GF-D8 (cell line): ENCODE measurements around the gene GPHB5.
"Not testable (repeated sequence)": the region's sequence is repeated elsewhere in the genome, so short reads cannot be mapped to it uniquely, and the experiment has no call there.

Experiments used
- DNase-seq: peaks from one replicate; lab custom pipeline; 2025; lab: John Stamatoyannopoulos, UW

Gene GPHB5, protein sequence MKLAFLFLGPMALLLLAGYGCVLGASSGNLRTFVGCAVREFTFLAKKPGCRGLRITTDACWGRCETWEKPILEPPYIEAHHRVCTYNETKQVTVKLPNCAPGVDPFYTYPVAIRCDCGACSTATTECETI

DNA sequence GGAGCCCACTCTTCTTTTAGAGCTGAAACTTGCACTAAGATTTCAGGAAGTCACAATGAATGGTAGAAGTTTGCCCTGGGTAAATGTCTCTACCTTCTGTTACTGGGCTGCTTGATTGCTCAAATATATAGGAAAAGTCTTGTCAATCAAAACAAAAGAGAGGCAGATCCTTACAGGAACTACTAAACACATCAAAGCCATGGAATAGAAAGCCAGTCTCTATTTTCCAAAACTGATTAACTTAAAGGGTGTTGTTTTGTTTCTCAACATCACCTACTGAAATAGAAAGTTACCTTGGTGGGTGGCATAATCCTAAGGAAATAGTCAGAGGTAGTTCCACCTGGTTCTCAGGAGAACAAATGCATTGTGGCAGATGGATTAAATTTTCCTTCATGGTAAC, at the start of gene GPHB5:
Gene GPHB5, minus strand, starts transcription at position 101 of the 400 bp plus-strand sequence. CDS start 1,086 bp downstream, outside the sequence.
- DNase-seq, result no peak

DNA sequence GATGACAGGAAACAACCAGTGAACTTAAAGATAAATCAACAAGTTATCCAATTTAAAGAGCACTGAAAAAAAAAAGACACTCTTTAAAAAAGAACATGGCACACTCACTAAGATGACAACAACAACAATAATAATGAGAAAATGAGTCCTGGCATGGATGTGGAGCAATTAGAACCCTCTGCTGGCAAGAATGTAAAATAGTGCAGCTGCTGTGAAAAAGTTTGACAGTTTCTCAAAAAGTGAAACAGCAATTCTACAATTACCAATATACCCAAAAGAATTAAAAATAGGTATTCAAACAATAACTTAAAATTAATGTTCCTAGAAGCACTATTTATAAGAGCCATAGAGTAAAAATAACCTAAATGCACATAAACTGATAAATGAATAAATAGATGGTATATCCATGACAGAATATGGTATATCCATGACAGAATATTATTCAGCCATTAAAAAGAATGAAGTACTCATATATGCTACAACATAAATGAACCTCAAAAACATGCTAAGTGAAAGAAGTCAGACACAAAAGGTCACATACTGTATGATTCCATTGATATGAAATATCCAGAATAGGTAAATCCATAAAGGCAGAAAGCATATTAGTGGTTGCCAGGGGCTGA, 49.1 kb upstream of the GPHB5 start:
- no peak for DNase-seq

DNA sequence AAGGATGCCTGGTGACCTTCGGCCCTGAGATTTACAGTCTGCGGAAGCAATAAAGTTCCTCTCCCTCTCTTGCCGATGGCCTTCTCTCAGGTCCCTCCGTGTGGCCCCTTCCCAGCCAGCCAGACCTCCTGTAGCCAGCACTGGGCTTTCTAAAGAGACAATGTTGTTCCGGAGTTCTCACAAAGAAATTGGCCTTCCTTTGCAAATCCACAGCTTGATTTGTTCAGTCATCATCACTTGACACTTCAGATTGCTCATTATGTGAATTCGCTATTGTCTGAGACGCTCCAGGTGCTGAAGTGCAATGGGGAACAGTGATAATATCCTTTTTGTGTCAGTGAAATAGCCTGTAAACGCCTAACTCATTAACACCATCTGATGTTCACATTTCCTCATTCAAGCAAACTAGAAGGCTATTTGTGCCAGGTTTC, 43.7 kb upstream of the GPHB5 start:
- DNase-seq, result no peak

DNA sequence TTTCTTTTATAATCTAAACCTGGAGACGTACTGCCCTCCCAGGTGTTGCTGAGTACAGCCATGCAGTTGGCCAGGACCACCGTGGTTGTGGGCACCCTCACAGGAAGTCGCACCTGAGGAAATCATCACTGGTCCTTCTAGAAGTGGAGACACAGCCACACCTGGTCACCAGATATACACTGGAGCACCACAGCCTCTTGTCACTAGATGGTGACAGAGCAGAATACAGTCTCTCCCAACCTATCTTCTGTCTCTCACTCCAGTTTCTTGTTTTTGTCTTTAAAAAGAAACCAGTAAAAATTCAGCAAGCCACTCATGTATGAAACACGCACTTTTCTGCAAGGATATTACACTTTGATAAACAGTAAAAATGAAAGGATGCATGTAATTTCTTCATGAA, 43.1 kb upstream of the GPHB5 start:
- DNase-seq, result no peak

DNA sequence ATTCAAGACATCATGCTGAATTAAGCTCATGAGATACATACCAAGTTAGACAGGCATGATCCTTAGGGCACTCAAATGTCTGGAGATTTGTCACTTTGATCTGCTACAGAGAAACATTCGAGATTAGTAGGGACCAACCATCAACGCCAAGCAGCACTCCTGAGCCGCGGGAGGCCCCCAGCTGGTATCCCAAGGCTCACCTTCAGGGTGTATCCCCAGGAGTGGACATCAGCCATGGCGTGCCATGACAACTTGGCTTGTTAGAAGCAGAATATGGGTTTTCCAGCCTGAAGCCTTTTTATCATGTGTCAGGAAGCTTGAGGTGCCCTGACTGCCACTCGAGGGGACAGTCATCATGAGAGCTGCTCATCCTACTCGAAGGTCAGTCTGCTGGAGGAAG, 39.1 kb upstream of the GPHB5 start:
- DNase-seq, result no peak

DNA sequence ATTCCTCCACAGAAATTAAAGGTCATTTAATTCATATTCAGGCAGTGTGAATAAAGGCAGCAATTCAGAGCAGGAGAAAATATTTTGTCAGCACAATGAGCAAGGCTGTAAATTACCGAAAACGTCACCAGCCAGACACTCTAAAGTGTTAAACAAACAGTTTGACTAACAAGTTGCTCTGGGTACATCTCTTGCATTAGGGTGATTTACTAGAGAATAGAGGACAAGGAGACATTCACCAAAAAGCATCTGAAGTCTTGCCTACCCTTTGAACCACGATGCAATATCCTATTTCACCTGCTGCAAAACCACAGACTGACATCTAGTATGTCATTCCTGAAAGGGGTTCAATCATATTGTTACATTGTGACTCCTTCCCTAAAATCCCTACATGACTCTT, 27.1 kb upstream of the GPHB5 start:
- DNase-seq, result no peak

DNA sequence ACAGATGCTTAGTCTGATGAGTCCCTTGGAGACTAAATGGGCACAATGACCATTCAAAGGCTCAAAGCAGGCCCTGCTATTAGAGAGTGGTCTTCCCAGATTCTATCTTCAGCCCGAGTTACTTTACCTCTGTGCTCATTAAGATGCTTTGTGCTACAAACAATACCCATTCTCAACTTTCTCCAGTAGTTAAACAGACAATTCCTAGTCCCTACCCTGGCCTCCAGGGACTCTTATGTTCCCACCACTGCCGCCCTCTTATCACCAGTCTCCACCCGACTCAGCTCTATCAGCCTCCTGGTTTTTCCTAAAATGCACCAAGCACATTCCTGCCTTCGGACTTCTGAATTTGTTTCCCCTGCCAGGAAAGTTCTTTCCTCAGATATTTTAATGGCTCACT, 25.6 kb upstream of the GPHB5 start:
- DNase-seq, result no peak

DNA sequence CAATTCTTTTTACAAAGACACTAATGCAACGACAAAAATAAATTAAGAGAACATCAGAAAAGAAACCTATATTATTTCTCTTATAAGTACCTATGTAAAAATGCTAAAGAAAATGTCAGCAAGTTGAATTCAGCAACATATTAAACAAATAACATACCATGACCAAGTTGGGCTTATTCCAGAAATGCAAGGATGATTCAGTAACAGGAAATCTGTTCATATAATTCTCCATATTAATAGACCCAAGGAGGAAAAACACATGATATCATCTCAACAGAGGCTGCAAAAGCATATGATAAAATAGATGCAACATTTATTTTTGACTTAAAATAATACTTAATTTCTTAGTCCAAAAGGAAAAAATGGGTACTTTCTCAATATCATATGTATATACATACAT, 25.1 kb upstream of the GPHB5 start:
- DNase-seq, result no peak

DNA sequence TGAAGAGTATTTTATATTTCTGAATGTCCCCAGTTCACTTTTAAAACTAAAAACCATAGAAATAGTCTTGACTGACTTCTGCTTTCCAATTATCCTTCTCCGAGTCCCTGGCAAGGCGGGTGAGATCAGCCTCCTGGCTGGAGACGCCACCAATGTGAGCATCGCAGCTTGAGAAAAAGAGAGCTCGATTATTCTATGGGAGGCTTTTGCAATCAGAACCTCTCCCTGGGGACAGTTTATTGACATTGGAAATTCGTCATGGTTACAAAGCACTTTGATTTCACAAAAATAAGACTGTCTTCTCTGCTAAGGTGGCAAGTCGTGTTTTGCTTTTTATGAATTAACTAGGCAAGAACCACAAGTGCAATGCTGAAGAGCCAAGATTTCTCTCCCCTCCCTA, 23.6 kb upstream of the GPHB5 start:
- DNase-seq, result no peak

DNA sequence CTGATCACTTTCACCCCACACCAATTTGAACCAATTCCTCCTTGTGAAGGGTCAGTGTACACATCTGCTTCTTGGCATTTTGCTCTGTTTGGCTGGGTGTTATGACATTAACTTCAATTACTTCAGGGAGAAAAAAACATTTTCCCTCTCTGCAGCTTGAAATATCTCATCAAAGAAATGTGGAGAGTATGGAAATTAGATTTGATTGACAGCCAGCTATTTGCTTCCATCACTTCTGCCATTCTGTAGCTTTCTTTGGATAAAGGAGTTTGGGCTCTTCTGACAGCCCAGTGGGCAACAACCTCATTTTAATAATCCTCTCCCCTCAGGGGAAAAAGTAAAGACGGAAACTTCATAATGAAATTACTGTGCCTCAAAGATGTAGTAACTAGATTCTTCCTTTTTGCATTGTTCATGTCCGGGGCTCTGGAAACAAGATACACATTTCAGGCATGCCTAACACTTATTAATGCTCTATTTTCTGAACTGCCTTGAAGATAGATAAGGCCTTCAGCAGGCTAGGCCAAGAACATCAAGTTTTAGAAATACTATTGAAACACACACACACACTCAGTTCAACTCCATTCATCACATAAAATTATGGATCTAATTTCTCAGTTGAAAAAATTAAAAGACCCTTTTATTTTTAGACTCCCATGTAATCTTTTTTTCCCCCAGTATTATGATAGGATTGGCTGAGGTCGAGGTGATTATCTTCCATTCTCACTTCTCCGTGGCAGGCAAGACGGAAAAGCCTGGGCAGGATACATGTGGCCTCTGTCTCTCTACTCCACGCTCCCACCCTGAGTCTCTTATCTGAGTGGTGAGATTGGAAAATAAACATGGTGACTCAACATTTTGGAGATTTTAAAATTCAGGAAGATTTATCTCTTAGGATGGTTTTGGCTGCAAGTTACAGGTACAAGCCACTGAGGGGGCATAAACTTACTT, 10.3 kb upstream of the GPHB5 start:
- no peak for DNase-seq

DNA sequence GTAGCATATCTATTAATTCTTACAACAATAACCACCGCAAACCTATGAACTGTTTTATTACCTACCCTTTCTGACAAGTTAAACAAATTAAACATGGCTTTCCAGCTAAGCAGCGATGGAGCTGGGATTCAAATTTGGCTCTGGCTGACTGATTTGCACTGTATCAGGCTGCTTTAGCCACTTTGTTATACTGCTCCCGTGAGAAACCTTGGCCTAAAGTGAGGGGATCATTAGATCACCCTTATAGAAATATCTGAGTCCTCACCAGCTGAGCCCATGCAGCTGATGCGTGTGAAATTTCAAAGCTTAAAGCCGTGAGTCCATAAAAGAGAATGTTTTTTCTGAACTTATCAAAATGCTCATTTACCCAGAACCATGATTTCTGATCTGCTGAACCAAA, 8.1 kb upstream of the GPHB5 start:
- no peak for DNase-seq

DNA sequence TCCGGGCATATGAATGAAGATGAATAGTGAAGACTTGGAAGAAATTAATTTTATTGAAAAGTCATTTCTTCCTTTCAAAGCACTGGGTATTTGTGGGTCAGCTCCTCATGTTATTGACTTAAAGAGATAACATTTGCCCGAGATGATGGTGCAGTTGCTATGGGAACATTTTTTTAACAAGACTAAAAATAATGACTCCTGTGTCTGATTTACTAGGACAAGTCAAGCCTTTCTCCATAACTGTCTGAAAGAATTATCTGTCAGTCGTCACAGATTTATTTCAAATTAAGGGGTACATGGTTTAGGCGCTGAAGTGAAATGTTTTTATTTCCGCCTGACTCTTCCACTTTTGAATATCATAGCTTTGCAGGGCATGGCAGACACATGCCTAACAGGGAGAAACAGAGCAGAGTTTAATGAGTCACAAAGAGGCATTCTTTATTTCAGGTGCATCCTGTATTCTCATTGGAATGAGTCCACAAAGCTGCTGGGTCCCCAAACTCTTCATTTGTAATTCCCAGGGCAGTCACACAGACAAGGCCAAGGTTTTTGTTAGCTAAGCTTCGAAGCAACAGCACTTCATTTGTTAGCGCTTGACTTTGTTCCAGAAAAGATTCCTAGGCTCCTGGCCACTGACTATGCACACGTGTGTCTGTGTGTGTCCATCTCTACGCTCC, 4.3 kb upstream of the GPHB5 start:
- DNase-seq, result no peak

DNA sequence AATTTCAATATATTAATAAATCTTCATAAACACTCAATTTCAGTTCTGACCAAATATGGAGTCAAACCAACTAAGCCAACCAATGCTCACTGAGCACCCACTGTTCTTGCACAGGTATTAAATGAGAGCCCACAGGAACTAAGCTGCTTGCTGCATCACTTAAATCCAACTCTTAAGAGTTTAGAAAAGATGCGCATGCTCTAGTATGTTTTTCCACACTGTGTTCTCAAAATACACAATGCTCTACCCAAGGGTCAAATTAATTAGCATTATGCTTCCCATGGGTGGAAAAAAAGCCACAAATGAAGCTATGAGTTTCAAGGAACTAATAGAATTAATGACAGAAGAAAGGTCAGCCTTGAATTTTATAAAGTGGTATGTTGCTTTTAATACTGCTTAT, 3.7 kb upstream of the GPHB5 start:
- DNase-seq, result no peak

DNA sequence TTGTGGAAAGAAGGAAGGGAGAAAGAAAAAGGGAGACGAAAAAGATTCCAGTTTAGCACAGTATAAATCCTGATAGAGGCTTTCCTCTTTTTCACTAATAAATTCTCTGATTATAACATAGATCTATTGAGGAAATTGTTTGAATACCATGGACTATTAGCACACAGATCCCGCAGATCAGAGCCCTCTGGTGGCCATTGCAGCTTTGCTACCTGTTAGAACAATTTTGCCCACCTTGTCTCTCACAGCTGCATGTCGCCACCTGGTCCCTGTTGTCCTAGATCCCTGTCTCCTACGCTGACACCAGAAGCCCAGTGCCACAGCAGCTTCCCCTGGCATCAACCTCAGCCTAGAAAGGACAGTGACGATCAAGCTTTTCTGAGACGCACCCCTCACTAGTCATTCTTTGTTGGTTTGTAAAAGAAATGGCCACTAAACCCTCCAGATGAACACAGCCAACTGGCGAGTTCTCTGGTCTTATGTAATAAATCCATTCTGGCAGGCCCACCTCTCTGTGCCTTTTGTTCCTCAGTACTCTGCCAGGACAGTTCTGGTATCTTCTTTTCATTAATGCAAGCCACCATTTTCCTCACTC, 9.9 kb downstream of the GPHB5 start:
- no peak for DNase-seq

DNA sequence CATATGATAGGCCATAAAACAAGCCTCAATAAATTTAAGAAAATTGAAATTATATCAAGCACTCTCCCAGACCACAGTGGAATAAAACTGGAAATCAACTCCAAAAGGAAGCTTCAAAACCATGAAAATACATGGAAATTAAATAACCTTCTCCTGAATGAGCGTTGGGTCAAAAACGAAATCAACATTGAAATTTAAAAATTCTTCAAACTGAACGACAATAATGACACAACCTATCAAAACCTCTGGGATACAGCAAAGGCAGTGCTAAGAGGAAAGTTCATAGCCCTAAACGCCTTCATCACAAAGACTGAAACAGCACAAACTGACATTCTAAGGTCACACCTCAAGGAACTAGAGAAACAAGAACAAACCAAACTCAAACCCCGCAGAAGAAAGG, 14.3 kb downstream of the GPHB5 start:
- DNase-seq, result not testable (repeated sequence)

DNA sequence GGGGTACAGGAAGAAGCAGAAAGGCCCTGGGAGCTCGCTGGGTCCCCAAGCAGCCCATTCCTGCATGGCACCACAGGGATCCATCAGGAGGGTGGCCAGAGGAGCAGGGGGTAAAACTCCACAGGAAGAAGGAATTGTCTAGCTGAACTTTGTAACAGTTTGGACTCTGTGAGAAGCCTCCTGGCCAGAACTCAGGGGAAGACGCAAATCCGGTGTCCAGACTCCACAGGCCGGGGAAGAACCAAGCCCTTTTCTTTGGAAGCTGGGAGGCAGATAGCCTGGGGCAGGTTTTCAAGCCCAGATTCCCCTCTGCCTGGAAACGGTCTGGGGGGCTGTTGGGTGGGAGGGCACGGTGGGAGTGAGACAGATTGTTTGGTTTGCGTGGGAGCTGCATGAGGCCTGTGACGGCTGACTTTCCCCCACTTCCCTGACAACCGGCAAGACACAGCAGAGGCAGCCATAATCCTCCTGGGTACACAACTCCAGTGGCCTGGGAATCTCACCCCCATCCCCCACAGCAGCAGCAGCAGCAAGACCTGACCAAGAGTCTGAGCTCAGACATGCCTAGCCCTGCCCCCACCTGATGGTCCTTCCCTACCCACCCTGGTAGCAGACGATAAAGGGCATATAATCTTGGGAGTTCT, 16.7 kb downstream of the GPHB5 start:
- no peak for DNase-seq

DNA sequence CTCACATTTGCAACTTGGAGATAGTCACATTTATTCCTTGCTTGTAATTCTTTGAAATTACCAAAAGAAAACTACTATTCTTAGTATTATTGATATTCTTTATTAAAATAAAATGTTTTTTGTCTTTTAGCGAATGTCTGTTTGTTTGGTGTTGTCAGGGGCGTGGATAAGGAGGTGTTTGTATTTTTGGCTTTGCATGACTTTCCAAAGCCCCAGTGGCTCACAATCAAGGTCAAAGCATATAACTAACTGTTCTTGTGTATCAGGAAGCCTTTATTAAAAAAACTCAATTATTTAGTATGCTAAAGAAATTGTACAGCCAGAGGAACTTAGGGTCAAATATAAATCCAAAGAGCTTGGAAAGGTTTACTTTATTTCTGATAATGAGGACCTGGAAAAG, 17.9 kb downstream of the GPHB5 start:
- DNase-seq, result no peak

DNA sequence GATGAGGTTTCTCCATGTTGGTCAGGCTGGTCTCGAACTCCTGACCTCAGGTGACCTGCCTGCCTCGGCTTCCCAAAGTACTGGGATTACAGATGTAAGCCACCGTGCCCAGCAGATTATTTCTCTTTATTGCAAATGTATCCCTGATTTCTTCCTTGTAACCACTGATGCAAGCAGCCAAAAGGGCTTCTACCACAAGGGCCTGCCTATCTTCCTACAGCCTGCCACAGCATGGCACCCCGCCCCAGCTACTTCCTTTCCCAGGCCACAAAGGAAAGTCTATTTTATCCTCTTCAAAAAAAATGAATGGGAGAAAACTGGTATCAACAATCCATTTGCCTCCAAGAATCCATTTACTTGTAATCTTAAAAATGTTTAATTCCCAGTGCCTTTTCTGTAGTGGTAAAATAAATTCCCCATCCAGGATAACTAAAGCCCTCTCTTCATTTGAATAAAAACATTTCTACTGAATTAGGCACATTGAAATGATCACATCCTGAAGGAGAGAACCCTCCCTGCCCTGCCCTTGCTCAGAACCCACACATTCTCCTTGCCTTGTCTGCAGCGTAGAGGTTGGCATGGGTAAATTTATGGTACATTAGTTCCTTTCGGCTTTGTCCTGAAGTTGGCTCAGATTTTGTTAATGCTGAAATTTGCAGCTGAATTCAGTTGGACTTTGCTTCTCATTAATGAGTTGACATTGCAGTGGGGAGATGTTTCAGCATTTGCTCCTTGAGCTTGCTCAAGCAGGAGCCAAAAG, 19.2 kb downstream of the GPHB5 start:
- DNase-seq, result no peak

DNA sequence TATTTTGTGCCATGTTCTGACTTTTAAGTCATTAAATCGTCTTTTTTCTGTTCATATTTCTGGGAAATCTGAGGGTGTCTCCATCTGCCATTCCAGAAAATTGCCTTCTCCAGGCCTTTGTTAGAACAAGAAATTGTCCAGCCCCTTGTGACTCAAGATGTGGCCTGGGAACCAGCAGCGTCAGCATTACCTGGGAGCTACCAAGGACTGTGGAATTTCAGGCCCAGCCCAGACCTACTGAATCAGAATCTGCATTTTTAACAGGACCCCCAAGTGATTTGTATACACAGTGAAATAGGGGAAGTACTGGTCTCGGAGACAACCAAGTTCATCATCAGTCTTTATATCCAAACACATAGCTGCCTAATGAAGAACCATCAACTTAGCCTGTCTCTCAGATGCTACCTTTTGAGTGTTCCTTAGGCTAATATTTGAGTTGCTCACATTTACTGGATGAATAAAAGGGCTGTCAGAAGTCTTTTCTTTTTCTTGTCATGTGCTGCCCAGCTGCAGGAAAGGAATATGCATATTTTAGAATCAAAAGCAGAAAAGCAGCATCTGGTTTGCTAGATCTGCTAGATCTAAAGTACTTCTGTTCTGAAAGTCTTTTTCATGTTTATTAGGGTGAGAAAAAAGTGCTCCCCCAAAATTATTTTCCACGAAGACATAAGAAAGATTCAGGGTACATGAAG, 21.2 kb downstream of the GPHB5 start:
- DNase-seq, result no peak

DNA sequence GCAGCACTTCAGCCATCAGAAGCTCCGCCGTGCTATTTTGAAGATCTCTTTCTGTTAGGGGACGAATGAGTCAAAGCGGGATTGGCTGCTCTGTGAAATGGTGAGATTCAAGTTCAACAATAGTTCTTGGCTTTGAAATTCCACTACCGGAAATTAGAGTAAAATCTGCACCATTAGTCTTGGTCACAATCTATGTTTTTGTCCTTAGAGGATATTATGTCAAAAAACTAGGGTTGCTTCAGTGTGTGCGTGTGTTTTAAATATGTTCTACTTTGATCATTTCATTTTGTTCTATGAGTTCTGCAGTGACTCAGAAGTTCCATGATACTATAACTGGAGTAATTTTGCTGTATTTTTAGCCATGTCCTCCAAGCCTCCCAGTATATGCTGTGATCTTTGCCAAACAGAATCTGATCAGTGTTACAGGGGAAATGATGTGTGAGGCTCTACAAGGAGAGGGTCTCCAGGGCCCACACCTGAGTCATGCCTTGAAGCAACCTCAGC, 22.6 kb downstream of the GPHB5 start:
- DNase-seq, result no peak
